GM12878 (cell line): Measurements from ENCODE around the gene SASH1. TPM values are rescaled to one million over a fixed set of nuclear protein-coding genes. Genes with fewer than 3 reads are reported as not detected.
"Not testable (repeated sequence)": the region's sequence is repeated elsewhere in the genome, so short reads cannot be mapped to it uniquely, and the experiment has no call there.

Experiments
- ATAC-seq: fragments of 200-7000 bp; cut with Tn5 transposase; 3 replicates; pipeline ENCODE4 v1.9.1; 2020; ENCODE audit warnings: mild to moderate bottlenecking, moderate library complexity
- BruUV-seq: library from RNA; stranded (reverse); fragments of 400-500 nt; replicated peaks from 2 replicates; lab custom pipeline; 2021; lab: Mats Ljungman, UMichigan
- CTCF ChIA-PET: fragments of 300-600 bp; sonication (Branson Sonifier 250); formaldehyde crosslinking; extraction: SDS; loops from one replicate; lab custom pipeline; 2021; ENCODE audit warnings: inconsistent platforms; lab: Yijun Ruan, JAX
- POLR2A ChIA-PET: fragments of 350-600 bp; formaldehyde crosslinking; extraction: SDS; loops from one replicate; lab custom pipeline; 2021; ENCODE audit warnings: inconsistent platforms; lab: Charles Lee
- RAD21 ChIA-PET: fragments of 300-600 bp; sonication (Branson Sonifier 250); formaldehyde crosslinking; loops from one replicate; lab custom pipeline; 2023; ENCODE audit warnings: antibody characterized with exemption; ENCODE audit not compliant: unreplicated experiment; lab: Charles Lee
- SMC1A ChIA-PET: fragments of 300-600 bp; sonication (Branson Sonifier 250); formaldehyde crosslinking; loops from one replicate; lab custom pipeline; 2023; ENCODE audit not compliant: unreplicated experiment, uncharacterized antibody; lab: Charles Lee
- DNase-seq: peaks from one replicate; pipeline ENCODE4 v3.0.0-alpha.2; 2011; ENCODE audit warnings: low read depth, low spot score
- FAIRE-seq: peaks from 3 replicates; lab custom pipeline; 2011; peaks lifted over from hg19 to GRCh38; lab: Jason Lieb, UNC
- H2AFZ ChIP-seq: 2 replicates; pipeline ENCODE4 v1.6.0; 2011; ENCODE audit warnings: low read depth, low read length, control low read depth; ENCODE audit not compliant: control insufficient read depth
- H3K27ac ChIP-seq: 2 replicates; pipeline ENCODE4 v1.5.1; 2011; ENCODE audit warnings: control low read depth; ENCODE audit not compliant: control insufficient read depth, insufficient read depth
- H3K27me3 ChIP-seq, 2 experiments: replicated peaks in 1 of 2; 2 replicates each; pipeline versions ENCODE4 v1.6.0 to v1.6.1; 2011; ENCODE audit warnings: low read length in 1 of 2; ENCODE audit not compliant: control insufficient read depth in 2 of 2, insufficient read depth in 2 of 2
- H3K36me3 ChIP-seq, 2 experiments: 2 replicates each; pipeline ENCODE4 v1.5.1; 2011; ENCODE audit warnings: low read length in 1 of 2; ENCODE audit not compliant: control insufficient read depth in 2 of 2, insufficient read depth in 2 of 2
- H3K4me1 ChIP-seq: 2 replicates; pipeline ENCODE4 v1.6.1; 2011; ENCODE audit warnings: mild to moderate bottlenecking, low read length, moderate library complexity, mixed read lengths; ENCODE audit not compliant: control insufficient read depth, insufficient read depth
- H3K4me2 ChIP-seq: 2 replicates; pipeline ENCODE4 v1.6.0; 2011; ENCODE audit warnings: control low read depth; ENCODE audit not compliant: control insufficient read depth, insufficient read depth
- H3K4me3 ChIP-seq: fragments of 200-600 bp; sonication (generic); 2 replicates; pipeline ENCODE4 v1.5.1; 2016
- H3K79me2 ChIP-seq: 2 replicates; pipeline ENCODE4 v1.6.0; 2011; ENCODE audit warnings: low read length; ENCODE audit not compliant: control insufficient read depth, insufficient read depth
- H3K9ac ChIP-seq: 2 replicates; pipeline ENCODE4 v1.8.0; 2011; ENCODE audit warnings: low read length, control low read depth, mixed read lengths; ENCODE audit not compliant: control insufficient read depth, insufficient read depth
- H3K9me3 ChIP-seq: replicated peaks from 3 replicates; pipeline ENCODE4 v1.5.1; 2011; ENCODE audit warnings: mild to moderate bottlenecking, low read length; ENCODE audit not compliant: control insufficient read depth, insufficient read depth
- H4K20me1 ChIP-seq: 2 replicates; pipeline ENCODE4 v1.6.0; 2011; ENCODE audit not compliant: control insufficient read depth, insufficient read depth
- BCL11A ChIP-seq: IDR thresholded peaks from 2 replicates; pipeline ENCODE4 v1.6.1; 2011; ENCODE audit warnings: low read depth, low read length
- CEBPB ChIP-seq, 2 experiments: fragments of 150-350 bp in 1 of 2; IDR thresholded peaks; 2 replicates each; pipeline ENCODE4 v1.6.1; 2012 to 2014; ENCODE audit warnings: low read depth in 2 of 2, low read length in 2 of 2, borderline replicate concordance in 1 of 2, inconsistent platforms in 1 of 2
- ESRRA ChIP-seq: IDR thresholded peaks from 2 replicates; pipeline ENCODE4 v1.6.1; 2012; ENCODE audit warnings: mild to moderate bottlenecking, low read length, improper control_type of control experiment
- FOXK2 ChIP-seq: fragments of 450-650 bp; IDR thresholded peaks from 2 replicates; pipeline ENCODE4 v1.6.1; 2017; ENCODE audit warnings: mild to moderate bottlenecking, moderate library complexity
- HCFC1 ChIP-seq: fragments of 150-350 bp; IDR thresholded peaks from 2 replicates; pipeline ENCODE4 v1.6.1; 2014; ENCODE audit warnings: low read length
- POU2F2 ChIP-seq: IDR thresholded peaks from 3 replicates; pipeline ENCODE4 v1.6.1; 2011; ENCODE audit warnings: low read depth, mild to moderate bottlenecking, low read length, borderline replicate concordance
- RELA ChIP-seq: fragments of 450-650 bp; IDR thresholded peaks from 2 replicates; pipeline ENCODE4 v1.8.0; 2014; ENCODE audit warnings: borderline replicate concordance; ENCODE audit not compliant: partially characterized antibody
- TAF1 ChIP-seq: IDR thresholded peaks from 2 replicates; pipeline ENCODE4 v1.6.1; 2011; ENCODE audit warnings: mild to moderate bottlenecking, low read depth, low read length, borderline replicate concordance
- WRNIP1 ChIP-seq: IDR thresholded peaks from 2 replicates; pipeline ENCODE4 v1.6.1; 2011; ENCODE audit warnings: low read depth, low read length, improper control_type of control experiment, borderline replicate concordance
- ZNF217 ChIP-seq: fragments of 450-650 bp; IDR thresholded peaks from 2 replicates; pipeline ENCODE4 v1.6.1; 2017; ENCODE audit warnings: antibody characterized with exemption, mild to moderate bottlenecking
- WGBS: methylation state at CpG from one replicate; pipeline ENCODE4 v1.1.6; 2016; ENCODE audit warnings: low lambda C conversion rate; ENCODE audit not compliant: insufficient replicate concordance, insufficient coverage; ENCODE audit errors: missing lambda C conversion rate; 5-methylcytosine and 5-hydroxymethylcytosine counted together
- in situ Hi-C: fragments of 300-500 bp; cut with MboI; formaldehyde crosslinking; loops from 9 replicates; pipeline ENCODE4 v1.14.3; 2018; ENCODE audit warnings: mixed read lengths
- intact Hi-C: fragments of 100-400 bp; cut with micrococcal nuclease; formaldehyde crosslinking; loops from one replicate; pipeline ENCODE4 v1.14.2; 2022; ENCODE audit not compliant: unreplicated experiment
- polyA plus RNA-seq, 11 experiments: library from polyadenylated mRNA; depleted of rRNA in 4 of 11; unstranded in 6 of 11; stranded (reverse) in 5 of 11; fragments of >200 nt; fragmentation: Nextera tagmentation in 4 of 11; fragmentation: Illumina TruSeq in 1 of 11; extraction: Ambion mirVana in 4 of 11; extraction: Trizol in 1 of 11; gene quantifications; 1 replicate in 1 of 11; 2 replicates in 10 of 11; pipeline versions ENCODE4 v1.2.1 to v1.2.3, GENCODE V29; 2011 to 2016; ENCODE audit warnings: inconsistent platforms in 2 of 11, missing spikeins in 2 of 11, low read depth in 1 of 11
- total RNA-seq, 4 experiments: library from RNA; depleted of rRNA in 3 of 4; stranded (reverse); fragments of >200 nt in 3 of 4; fragmentation: Illumina TruSeq in 1 of 4; extraction: Trizol in 1 of 4; gene quantifications; 2 replicates each; pipeline versions ENCODE4 v1.2.1 to v1.2.3, GENCODE V29; 2013 to 2021

Gene SASH1
- total and polyA plus RNA-seq, 10 of the 15 experiments (the other 5 are each of a cell fraction or from before 2014, with no cell fraction given), result 0.01 to 0.73 (median 0.14) TPM; not detected in 4

GRCh38 chr6:148379966-148380713 lies 37.5 kb downstream of the SASH1 start:
- TF ChIP-seq ZNF217, result no peak
- TF ChIP-seq TAF1, result no peak
- no peak for TF ChIP-seq WRNIP1
- TF ChIP-seq FOXK2, result no peak
- no peak for TF ChIP-seq BCL11A
- no peak for TF ChIP-seq HCFC1
- TF ChIP-seq CEBPB (IDR thresholded peaks at IDR 0.05; ENCODE audit: borderline replicate concordance in 1 of 2, low read depth in 2 of 2, low read length in 2 of 2), result no peak
- no peak for TF ChIP-seq ESRRA
- TF ChIP-seq RELA, result no peak
- TF ChIP-seq POU2F2, result no peak
- 0 out of 4 replicates have a peak, but pooled peaks cover 0 to 1% of the 10 kb centered on the region in 2 experiments for H3K27me3 ChIP-seq
- H3K4me1 ChIP-seq, result no peaks in the 10 kb centered on the region
- FAIRE-seq, result no peak
- ATAC-seq, result no peak
- WGBS, result 61% methylated on average over 11 of the region's 11 CpGs
- H3K9ac ChIP-seq, result no peak overlapping the region
- H3K79me2 ChIP-seq, result no peaks in the 10 kb centered on the region
- no peaks in the 10 kb centered on the region for H3K9me3 ChIP-seq
- no peaks in the 10 kb centered on the region for H4K20me1 ChIP-seq
- ChIA-PET CTCF (interaction anchor here (0.6 kb wide), 1 partner anchor 162 kb away, joined by 4 read pairs; no protein-coding TSS in a partner anchor), SMC1A (no interaction called here), POLR2A (no interaction called here), RAD21 (no interaction called here)
- H3K4me2 ChIP-seq, result no peak overlapping the region
- no peak overlapping the region for H3K4me3 ChIP-seq
- no peaks in the 10 kb centered on the region for H3K36me3 ChIP-seq
- DNase-seq, result no peak
- H2AFZ ChIP-seq, result no peak overlapping the region
- in situ Hi-C loops, result no loop called here
- H3K27ac ChIP-seq, result no peak overlapping the region
- intact Hi-C loops, result no loop called here
- BruUV-seq, result no TSS peak

DNA sequence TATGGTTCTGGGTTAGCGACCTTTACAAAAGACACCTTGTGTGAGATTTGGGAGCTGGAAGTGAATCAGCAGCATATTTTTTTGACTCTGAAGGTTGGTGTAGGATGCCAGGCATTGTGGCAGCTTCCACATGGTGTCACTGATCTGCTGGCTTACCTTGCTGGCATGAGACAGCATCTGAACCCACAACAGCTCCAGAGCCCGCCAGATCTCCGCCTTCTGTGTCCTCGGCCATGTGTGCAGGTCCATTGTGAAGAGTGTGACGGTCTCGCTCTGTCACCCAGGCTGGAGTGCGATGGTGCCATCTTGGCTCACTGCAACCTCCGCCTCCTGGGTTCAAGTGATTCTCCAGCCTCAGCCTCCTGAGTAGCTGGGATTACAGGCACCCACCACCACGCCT lies 39.4 kb downstream of the SASH1 start:
- RAD21 ChIA-PET, result interaction anchor here (0.6 kb wide), 1 partner anchor 46 kb away, joined by 6 read pairs; no protein-coding TSS in a partner anchor
- ATAC-seq, H3K9me3 ChIP-seq, BruUV-seq, H3K36me3 ChIP-seq, CTCF ChIA-PET, FAIRE-seq, DNase-seq, H3K27ac ChIP-seq, intact Hi-C loops, H3K4me3 ChIP-seq, H4K20me1 ChIP-seq, H2AFZ ChIP-seq, H3K9ac ChIP-seq, H3K27me3 ChIP-seq, H3K4me2 ChIP-seq, SMC1A ChIA-PET, H3K4me1 ChIP-seq, H3K79me2 ChIP-seq, POLR2A ChIA-PET, in situ Hi-C loops: not testable (repeated sequence)
- 29% methylated on average over 9 of the region's 9 CpGs for WGBS
